Liver (tissue), 9 donors: ENCODE measurements around the gene PTGES. TPM values are rescaled to one million over a fixed set of nuclear protein-coding genes. Genes with fewer than 3 reads are reported as not detected.

Experiments
- DNase-seq: peaks from one replicate; pipeline ENCODE4 v3.0.0-alpha.2; 2017; ENCODE audit warnings: low spot score
- H3K27ac ChIP-seq, 2 donors: one replicate each; pipeline ENCODE4 v1.7.0; 2013; ENCODE audit warnings: inconsistent platforms in 2 of 2, low read length in 2 of 2, control low read depth in 1 of 2, low read depth in 1 of 2, mild to moderate bottlenecking in 1 of 2
- H3K27me3 ChIP-seq, 4 donors: one replicate each; pipeline versions ENCODE4 v1.6.1 to v1.7.0; 2013; ENCODE audit warnings: low read length in 3 of 4, inconsistent platforms in 1 of 4, mild to moderate bottlenecking in 1 of 4, moderate library complexity in 1 of 4; ENCODE audit not compliant: control insufficient read depth in 4 of 4, insufficient read depth in 4 of 4
- H3K36me3 ChIP-seq, 4 donors: one replicate each; pipeline versions ENCODE4 v1.6.1 to v1.7.0; 2013; ENCODE audit warnings: low read length in 3 of 4, mild to moderate bottlenecking in 3 of 4, low read depth in 1 of 4, moderate library complexity in 1 of 4; ENCODE audit not compliant: control insufficient read depth in 4 of 4, insufficient read depth in 3 of 4
- H3K4me1 ChIP-seq, 4 donors: one replicate each; pipeline versions ENCODE4 v1.6.1 to v1.7.0; 2013; ENCODE audit warnings: low read length in 3 of 4, mild to moderate bottlenecking in 3 of 4, moderate library complexity in 1 of 4; ENCODE audit not compliant: control insufficient read depth in 4 of 4, insufficient read depth in 4 of 4
- H3K4me3 ChIP-seq, 3 donors: one replicate each; pipeline versions ENCODE4 v1.6.1 to v1.7.0; 2013; ENCODE audit warnings: low read length in 3 of 3, control low read depth in 1 of 3, low read depth in 1 of 3, mild to moderate bottlenecking in 1 of 3
- H3K9ac ChIP-seq, 2 donors: one replicate each; pipeline ENCODE4 v1.7.0; 2013; ENCODE audit warnings: low read length in 2 of 2, mild to moderate bottlenecking in 2 of 2, moderate library complexity in 2 of 2, control low read depth in 1 of 2, low read depth in 1 of 2
- H3K9me3 ChIP-seq, 4 donors: one replicate each; pipeline versions ENCODE4 v1.6.1 to v1.7.0; 2013; ENCODE audit warnings: low read length in 3 of 4; ENCODE audit not compliant: control insufficient read depth in 4 of 4
- EGR1 ChIP-seq, 2 donors: IDR thresholded peaks; 2 replicates each; pipeline ENCODE4 v1.6.1; 2016 to 2018; ENCODE audit warnings: antibody characterized with exemption in 2 of 2, low read depth in 2 of 2
- FOXA1 ChIP-seq: IDR thresholded peaks from 2 replicates; pipeline ENCODE4 v1.6.1; 2016; ENCODE audit warnings: antibody characterized with exemption
- FOXA2 ChIP-seq: IDR thresholded peaks from 2 replicates; pipeline ENCODE4 v1.6.1; 2016; ENCODE audit warnings: antibody characterized with exemption
- GABPA ChIP-seq, 2 donors: IDR thresholded peaks in 1 of 2; conservative IDR thresholded peaks in 1 of 2; 2 replicates each; pipeline ENCODE4 v1.6.1; 2016; ENCODE audit warnings: antibody characterized with exemption in 2 of 2, mild to moderate bottlenecking in 1 of 2, moderate library complexity in 1 of 2
- HNF4A ChIP-seq, 2 donors: conservative IDR thresholded peaks; 2 replicates each; pipeline ENCODE4 v1.6.1; 2016; ENCODE audit warnings: antibody characterized with exemption in 2 of 2, mild to moderate bottlenecking in 2 of 2
- HNF4G ChIP-seq: IDR thresholded peaks from 2 replicates; pipeline ENCODE4 v1.6.1; 2016; ENCODE audit warnings: antibody characterized with exemption
- JUND ChIP-seq, 2 donors: IDR thresholded peaks; 2 replicates each; pipeline ENCODE4 v1.6.1; 2016; ENCODE audit warnings: antibody characterized with exemption in 2 of 2
- NR2F2 ChIP-seq: IDR thresholded peaks from 2 replicates; pipeline ENCODE4 v1.6.1; 2016; ENCODE audit warnings: antibody characterized with exemption
- RAD21 ChIP-seq, 2 donors: IDR thresholded peaks; 2 replicates each; pipeline ENCODE4 v1.6.1; 2016; ENCODE audit warnings: antibody characterized with exemption in 2 of 2, mild to moderate bottlenecking in 2 of 2
- RXRA ChIP-seq, 2 donors: IDR thresholded peaks; 2 replicates each; pipeline ENCODE4 v1.6.1; 2017 to 2018; ENCODE audit warnings: antibody characterized with exemption in 2 of 2, mild to moderate bottlenecking in 1 of 2
- SP1 ChIP-seq: IDR thresholded peaks from 2 replicates; pipeline ENCODE4 v1.6.1; 2018; ENCODE audit warnings: antibody characterized with exemption, mild to moderate bottlenecking
- TAF1 ChIP-seq: conservative IDR thresholded peaks from 2 replicates; pipeline ENCODE4 v1.6.1; 2016; ENCODE audit warnings: antibody characterized with exemption, mild to moderate bottlenecking
- YY1 ChIP-seq: IDR thresholded peaks from 2 replicates; pipeline ENCODE4 v1.6.1; 2016; ENCODE audit warnings: antibody characterized with exemption, mild to moderate bottlenecking
- WGBS: extraction: QIAGEN DNeasy Blood & Tissue Kit; methylation state at CpG from one replicate; pipeline ENCODE4 v1.1.7; 2013; 5-methylcytosine and 5-hydroxymethylcytosine counted together
- polyA plus RNA-seq, 2 donors: library from polyadenylated mRNA; stranded (reverse) in 1 of 2; unstranded in 1 of 2; fragments of 200-250 nt in 1 of 2; fragments of >200 nt in 1 of 2; fragmentation: Nextera tagmentation in 1 of 2; extraction: Ambion mirVana in 1 of 2; gene quantifications; one replicate each; pipeline versions ENCODE4 v1.2.1 to v1.2.3, GENCODE V29; 2013 to 2015
- total RNA-seq, 2 donors: library from RNA; depleted of rRNA; stranded (reverse); fragments of >200 nt; gene quantifications; one replicate each; pipeline ENCODE4 v1.2.3, GENCODE V29; 2014
- TF ChIP-seq, protein P1 (sequence below): fragments of 150-350 bp; IDR thresholded peaks from 2 replicates; pipeline ENCODE4 v1.5.1; 2017; ENCODE audit warnings: improper control_type of control experiment, low read depth, low read length; ENCODE audit not compliant: missing input control
- TF ChIP-seq, protein P2 (sequence below): IDR thresholded peaks from 2 replicates; pipeline ENCODE4 v1.6.1; 2016; ENCODE audit warnings: antibody characterized with exemption
- TF ChIP-seq, protein P3 (sequence below): IDR thresholded peaks from 2 replicates; pipeline ENCODE4 v1.6.1; 2016; ENCODE audit warnings: antibody characterized with exemption, mild to moderate bottlenecking
- TF ChIP-seq, protein P4 (sequence below): IDR thresholded peaks from 2 replicates; pipeline ENCODE4 v1.6.1; 2016; ENCODE audit warnings: antibody characterized with exemption
- TF ChIP-seq, protein P5 (sequence below): IDR thresholded peaks from 2 replicates; pipeline ENCODE4 v1.6.1; 2016; ENCODE audit warnings: antibody characterized with exemption
- donor health status: healthy.
- donor health status: healthy.
- donor health status: healthy.
- donor health status: healthy.
- donor health status: healthy.

Gene PTGES
- total and polyA plus RNA-seq, 4 donors = 0.07 to 0.47 (median 0.17) TPM; not detected in 1

DNA sequence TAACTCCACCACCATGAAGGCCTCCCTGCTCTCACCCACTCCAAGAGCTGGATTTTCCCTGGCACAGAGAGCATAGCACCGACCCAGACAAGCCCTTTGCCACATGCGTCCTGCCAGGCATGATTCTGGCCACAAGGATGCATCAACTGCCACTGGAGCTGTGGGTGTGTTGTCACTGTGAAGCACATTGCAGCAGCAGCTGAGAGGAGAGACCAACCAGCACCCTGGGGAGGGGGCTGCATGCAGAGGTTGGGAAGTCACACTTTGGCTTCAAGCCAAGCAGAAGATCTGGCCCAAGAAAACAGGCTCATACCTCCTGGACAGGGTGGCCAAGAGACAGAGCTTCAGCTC, 22.6 kb upstream of the PTGES start:
- no peaks in the 10 kb centered on the region for H3K4me1 ChIP-seq
- no peak overlapping the region for H3K4me3 ChIP-seq
- no peaks in the 10 kb centered on the region for H3K27me3 ChIP-seq
- no peak overlapping the region for H3K9ac ChIP-seq
- 60% methylated on average over 2 of the region's 2 CpGs for WGBS
- no peak for DNase-seq
- TF ChIP-seq YY1 = no peak
- TF ChIP-seq, protein P1, sequence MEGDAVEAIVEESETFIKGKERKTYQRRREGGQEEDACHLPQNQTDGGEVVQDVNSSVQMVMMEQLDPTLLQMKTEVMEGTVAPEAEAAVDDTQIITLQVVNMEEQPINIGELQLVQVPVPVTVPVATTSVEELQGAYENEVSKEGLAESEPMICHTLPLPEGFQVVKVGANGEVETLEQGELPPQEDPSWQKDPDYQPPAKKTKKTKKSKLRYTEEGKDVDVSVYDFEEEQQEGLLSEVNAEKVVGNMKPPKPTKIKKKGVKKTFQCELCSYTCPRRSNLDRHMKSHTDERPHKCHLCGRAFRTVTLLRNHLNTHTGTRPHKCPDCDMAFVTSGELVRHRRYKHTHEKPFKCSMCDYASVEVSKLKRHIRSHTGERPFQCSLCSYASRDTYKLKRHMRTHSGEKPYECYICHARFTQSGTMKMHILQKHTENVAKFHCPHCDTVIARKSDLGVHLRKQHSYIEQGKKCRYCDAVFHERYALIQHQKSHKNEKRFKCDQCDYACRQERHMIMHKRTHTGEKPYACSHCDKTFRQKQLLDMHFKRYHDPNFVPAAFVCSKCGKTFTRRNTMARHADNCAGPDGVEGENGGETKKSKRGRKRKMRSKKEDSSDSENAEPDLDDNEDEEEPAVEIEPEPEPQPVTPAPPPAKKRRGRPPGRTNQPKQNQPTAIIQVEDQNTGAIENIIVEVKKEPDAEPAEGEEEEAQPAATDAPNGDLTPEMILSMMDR = no peak
- TF ChIP-seq NR2F2 = no peak
- TF ChIP-seq, protein P2, sequence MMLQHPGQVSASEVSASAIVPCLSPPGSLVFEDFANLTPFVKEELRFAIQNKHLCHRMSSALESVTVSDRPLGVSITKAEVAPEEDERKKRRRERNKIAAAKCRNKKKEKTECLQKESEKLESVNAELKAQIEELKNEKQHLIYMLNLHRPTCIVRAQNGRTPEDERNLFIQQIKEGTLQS = no peak
- TF ChIP-seq RAD21 (IDR thresholded peaks at IDR 0.05) = no peak
- TF ChIP-seq EGR1 (IDR thresholded peaks at IDR 0.05; ENCODE audit: low read depth in 2 of 2) = no peak
- TF ChIP-seq HNF4G = no peak
- no peak for TF ChIP-seq HNF4A (conservative IDR thresholded peaks at IDR 0.05)
- TF ChIP-seq, protein P3, sequence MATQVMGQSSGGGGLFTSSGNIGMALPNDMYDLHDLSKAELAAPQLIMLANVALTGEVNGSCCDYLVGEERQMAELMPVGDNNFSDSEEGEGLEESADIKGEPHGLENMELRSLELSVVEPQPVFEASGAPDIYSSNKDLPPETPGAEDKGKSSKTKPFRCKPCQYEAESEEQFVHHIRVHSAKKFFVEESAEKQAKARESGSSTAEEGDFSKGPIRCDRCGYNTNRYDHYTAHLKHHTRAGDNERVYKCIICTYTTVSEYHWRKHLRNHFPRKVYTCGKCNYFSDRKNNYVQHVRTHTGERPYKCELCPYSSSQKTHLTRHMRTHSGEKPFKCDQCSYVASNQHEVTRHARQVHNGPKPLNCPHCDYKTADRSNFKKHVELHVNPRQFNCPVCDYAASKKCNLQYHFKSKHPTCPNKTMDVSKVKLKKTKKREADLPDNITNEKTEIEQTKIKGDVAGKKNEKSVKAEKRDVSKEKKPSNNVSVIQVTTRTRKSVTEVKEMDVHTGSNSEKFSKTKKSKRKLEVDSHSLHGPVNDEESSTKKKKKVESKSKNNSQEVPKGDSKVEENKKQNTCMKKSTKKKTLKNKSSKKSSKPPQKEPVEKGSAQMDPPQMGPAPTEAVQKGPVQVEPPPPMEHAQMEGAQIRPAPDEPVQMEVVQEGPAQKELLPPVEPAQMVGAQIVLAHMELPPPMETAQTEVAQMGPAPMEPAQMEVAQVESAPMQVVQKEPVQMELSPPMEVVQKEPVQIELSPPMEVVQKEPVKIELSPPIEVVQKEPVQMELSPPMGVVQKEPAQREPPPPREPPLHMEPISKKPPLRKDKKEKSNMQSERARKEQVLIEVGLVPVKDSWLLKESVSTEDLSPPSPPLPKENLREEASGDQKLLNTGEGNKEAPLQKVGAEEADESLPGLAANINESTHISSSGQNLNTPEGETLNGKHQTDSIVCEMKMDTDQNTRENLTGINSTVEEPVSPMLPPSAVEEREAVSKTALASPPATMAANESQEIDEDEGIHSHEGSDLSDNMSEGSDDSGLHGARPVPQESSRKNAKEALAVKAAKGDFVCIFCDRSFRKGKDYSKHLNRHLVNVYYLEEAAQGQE = no peak
- no peak for TF ChIP-seq FOXA2
- no peak for TF ChIP-seq RXRA (IDR thresholded peaks at IDR 0.05)
- TF ChIP-seq TAF1 = no peak
- TF ChIP-seq, protein P4, sequence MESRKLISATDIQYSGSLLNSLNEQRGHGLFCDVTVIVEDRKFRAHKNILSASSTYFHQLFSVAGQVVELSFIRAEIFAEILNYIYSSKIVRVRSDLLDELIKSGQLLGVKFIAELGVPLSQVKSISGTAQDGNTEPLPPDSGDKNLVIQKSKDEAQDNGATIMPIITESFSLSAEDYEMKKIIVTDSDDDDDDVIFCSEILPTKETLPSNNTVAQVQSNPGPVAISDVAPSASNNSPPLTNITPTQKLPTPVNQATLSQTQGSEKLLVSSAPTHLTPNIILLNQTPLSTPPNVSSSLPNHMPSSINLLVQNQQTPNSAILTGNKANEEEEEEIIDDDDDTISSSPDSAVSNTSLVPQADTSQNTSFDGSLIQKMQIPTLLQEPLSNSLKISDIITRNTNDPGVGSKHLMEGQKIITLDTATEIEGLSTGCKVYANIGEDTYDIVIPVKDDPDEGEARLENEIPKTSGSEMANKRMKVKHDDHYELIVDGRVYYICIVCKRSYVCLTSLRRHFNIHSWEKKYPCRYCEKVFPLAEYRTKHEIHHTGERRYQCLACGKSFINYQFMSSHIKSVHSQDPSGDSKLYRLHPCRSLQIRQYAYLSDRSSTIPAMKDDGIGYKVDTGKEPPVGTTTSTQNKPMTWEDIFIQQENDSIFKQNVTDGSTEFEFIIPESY = no peak
- TF ChIP-seq GABPA (IDR thresholded peaks at IDR 0.05 in 1 of 2, conservative IDR thresholded peaks at IDR 0.05 in 1 of 2) = no peak
- TF ChIP-seq, protein P5, sequence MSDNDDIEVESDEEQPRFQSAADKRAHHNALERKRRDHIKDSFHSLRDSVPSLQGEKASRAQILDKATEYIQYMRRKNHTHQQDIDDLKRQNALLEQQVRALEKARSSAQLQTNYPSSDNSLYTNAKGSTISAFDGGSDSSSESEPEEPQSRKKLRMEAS = no peak
- no peak for TF ChIP-seq SP1
- TF ChIP-seq FOXA1 = no peak
- TF ChIP-seq JUND (IDR thresholded peaks at IDR 0.05) = no peak
- H3K9me3 ChIP-seq = no peaks in the 10 kb centered on the region
- no peak overlapping the region for H3K27ac ChIP-seq
- no peaks in the 10 kb centered on the region for H3K36me3 ChIP-seq
